Fibroblast of lung (primary cell): Measurements from ENCODE around the gene NET1. TPM values are rescaled to one million over a fixed set of nuclear protein-coding genes. Genes with fewer than 3 reads are reported as not detected.

Experiments used
- DNase-seq, 2 donors: peaks; one replicate each; pipeline versions ENCODE4 v3.0.0 to v3.0.0-alpha.2; 2010; ENCODE audit warnings: low read depth in 2 of 2
- H2AFZ ChIP-seq: 2 replicates; pipeline ENCODE4 v1.5.1; 2012; ENCODE audit warnings: low read length, control low read depth, inconsistent platforms
- H3K27ac ChIP-seq: 2 replicates; pipeline ENCODE4 v1.5.1; 2011; ENCODE audit warnings: low read length, control low read depth; ENCODE audit not compliant: insufficient read depth
- H3K27me3 ChIP-seq: 2 replicates; pipeline ENCODE4 v1.5.1; 2011; ENCODE audit warnings: mild to moderate bottlenecking, low read length; ENCODE audit not compliant: control insufficient read depth, insufficient read depth
- H3K36me3 ChIP-seq: 2 replicates; pipeline ENCODE4 v1.5.1; 2011; ENCODE audit warnings: low read length; ENCODE audit not compliant: control insufficient read depth, insufficient read depth
- H3K4me1 ChIP-seq: 2 replicates; pipeline ENCODE4 v1.5.1; 2011; ENCODE audit warnings: low read length; ENCODE audit not compliant: control insufficient read depth, insufficient read depth; ENCODE audit errors: extremely low read depth
- H3K4me2 ChIP-seq: 2 replicates; pipeline ENCODE4 v1.5.1; 2011; ENCODE audit warnings: low read length, control low read depth; ENCODE audit not compliant: insufficient read depth; ENCODE audit errors: extremely low read depth
- H3K4me3 ChIP-seq, 4 experiments: fragments of 200-600 bp in 1 of 4; sonication (generic) in 1 of 4; replicated peaks in 1 of 4; 2 replicates each; pipeline ENCODE4 v1.5.1; 2011 to 2016; ENCODE audit warnings: low read length in 4 of 4, low read depth in 3 of 4, mild to moderate bottlenecking in 3 of 4, control low read depth in 2 of 4, inconsistent platforms in 1 of 4, mixed read lengths in 1 of 4; ENCODE audit not compliant: insufficient read depth in 1 of 4; ENCODE audit errors: control extremely low read depth in 1 of 4
- H3K79me2 ChIP-seq: 2 replicates; pipeline ENCODE4 v1.5.1; 2012; ENCODE audit warnings: mild to moderate bottlenecking, low read length, inconsistent platforms; ENCODE audit not compliant: control insufficient read depth, insufficient read depth
- H3K9ac ChIP-seq: 2 replicates; pipeline ENCODE4 v1.5.1; 2011; ENCODE audit warnings: mild to moderate bottlenecking, low read length, control low read depth; ENCODE audit not compliant: insufficient read depth
- H3K9me3 ChIP-seq: 2 replicates; pipeline ENCODE4 v1.5.1; 2012; ENCODE audit warnings: low read depth, low read length; ENCODE audit not compliant: control insufficient read depth, insufficient read depth
- H4K20me1 ChIP-seq: 2 replicates; pipeline ENCODE4 v1.5.1; 2011; ENCODE audit warnings: low read length; ENCODE audit not compliant: control insufficient read depth, insufficient read depth; ENCODE audit errors: extremely low read depth
- EZH2 ChIP-seq: IDR thresholded peaks from 2 replicates; pipeline ENCODE4 v1.5.1; 2012; ENCODE audit warnings: low read length, control low read depth, mild to moderate bottlenecking; ENCODE audit errors: missing control alignments
- polyA plus RNA-seq, 2 donors: library from polyadenylated mRNA; depleted of rRNA in 1 of 2; stranded (reverse) in 1 of 2; unstranded in 1 of 2; fragments of >200 nt; gene quantifications; 2 replicates each; pipeline ENCODE4 v1.2.1, GENCODE V29; 2011 to 2012; ENCODE audit warnings: missing spikeins in 1 of 2
- total RNA-seq: library from RNA; depleted of rRNA; stranded (reverse); fragments of >200 nt; gene quantifications from 2 replicates; pipeline ENCODE4 v1.2.1, GENCODE V29; 2014
- TF ChIP-seq, protein P1 (sequence below), 2 donors: IDR thresholded peaks in 1 of 2; conservative IDR thresholded peaks in 1 of 2; 1 replicate in 1 of 2; 2 replicates in 1 of 2; pipeline ENCODE4 v1.5.1; 2011 to 2012; ENCODE audit warnings: low read length in 2 of 2, control low read depth in 1 of 2, inconsistent platforms in 1 of 2, low read depth in 1 of 2, mild to moderate bottlenecking in 1 of 2

Gene NET1
- total and polyA plus RNA-seq, 2 donors (not counting 1 experiment from before 2014, with no cell fraction given), result 7.2 to 45.4 TPM

DNA sequence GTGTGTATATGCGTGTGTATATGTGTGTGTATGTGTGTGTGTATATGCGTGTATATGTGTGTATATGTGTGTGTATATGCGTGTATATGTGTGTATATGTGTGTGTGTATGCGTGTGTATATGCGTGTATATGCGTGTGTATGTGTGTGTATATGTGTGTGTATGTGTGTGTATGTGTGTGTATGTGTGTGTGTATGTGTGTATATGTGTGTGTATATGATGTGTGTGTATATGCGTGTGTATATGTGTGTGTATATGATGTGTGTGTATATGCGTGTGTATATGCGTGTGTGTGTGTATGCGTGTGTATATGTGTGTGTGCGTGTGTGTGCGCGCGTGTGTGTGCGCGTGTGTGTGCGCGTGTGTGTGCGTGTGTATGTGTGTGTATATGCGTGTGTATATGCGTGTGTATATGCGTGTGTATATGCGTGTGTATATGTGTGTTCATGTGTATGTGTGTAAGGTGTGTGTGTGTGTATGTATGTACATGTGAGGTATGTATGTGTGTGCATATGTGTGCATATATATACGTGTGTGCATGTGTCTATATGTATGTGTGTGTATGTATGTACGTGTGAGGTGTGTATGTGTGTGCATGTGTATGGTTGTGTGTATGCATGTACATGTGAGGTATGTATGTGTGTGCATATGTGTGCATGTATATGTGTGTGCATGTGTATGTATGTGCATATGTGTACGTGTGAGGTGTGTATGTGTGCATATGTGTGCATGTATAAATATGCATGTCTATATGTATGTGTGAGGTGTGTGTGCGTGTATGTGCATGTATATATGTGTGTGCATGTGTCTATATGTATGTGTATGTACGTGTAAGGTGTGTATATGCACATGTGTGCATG, 41.6 kb upstream of the NET1 start:
- Histone ChIP-seq H3K4me1 (no peaks in the 10 kb centered on the region), H3K9ac (no peak overlapping the region)

DNA sequence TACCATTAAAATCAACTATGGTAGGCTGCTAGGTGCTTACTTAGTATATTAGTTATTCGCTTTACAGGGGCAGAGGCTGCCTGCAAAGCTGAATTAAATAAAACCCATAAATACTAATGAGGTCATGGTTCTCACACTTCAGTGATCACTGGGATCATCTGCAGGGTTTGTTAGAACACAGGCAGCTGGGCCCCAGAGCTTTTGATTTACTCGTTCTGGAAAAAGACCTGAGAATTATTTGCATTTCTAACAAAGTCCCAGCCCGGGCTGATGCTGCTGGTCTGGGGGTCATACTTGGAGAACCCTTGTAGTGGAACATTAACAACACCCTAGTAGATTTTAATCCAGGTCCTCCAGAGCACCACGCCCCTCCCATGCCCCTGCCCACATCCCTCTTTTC, 39.0 kb upstream of the NET1 start:
- Histone ChIP-seq H3K9me3 (peaks cover 4% of the 10 kb centered on the region), H3K36me3 (no peaks in the 10 kb centered on the region), H3K4me2 (no peak overlapping the region), H2AFZ (no peak overlapping the region), H3K79me2 (no peaks in the 10 kb centered on the region), H4K20me1 (no peaks in the 10 kb centered on the region), H3K4me3 (no peak overlapping the region), H3K4me1 (no peaks in the 10 kb centered on the region), H3K27me3 (no peaks in the 10 kb centered on the region), H3K27ac (no peak overlapping the region), H3K9ac (no peak overlapping the region)
- no peak for TF ChIP-seq EZH2
- TF ChIP-seq, protein P1, sequence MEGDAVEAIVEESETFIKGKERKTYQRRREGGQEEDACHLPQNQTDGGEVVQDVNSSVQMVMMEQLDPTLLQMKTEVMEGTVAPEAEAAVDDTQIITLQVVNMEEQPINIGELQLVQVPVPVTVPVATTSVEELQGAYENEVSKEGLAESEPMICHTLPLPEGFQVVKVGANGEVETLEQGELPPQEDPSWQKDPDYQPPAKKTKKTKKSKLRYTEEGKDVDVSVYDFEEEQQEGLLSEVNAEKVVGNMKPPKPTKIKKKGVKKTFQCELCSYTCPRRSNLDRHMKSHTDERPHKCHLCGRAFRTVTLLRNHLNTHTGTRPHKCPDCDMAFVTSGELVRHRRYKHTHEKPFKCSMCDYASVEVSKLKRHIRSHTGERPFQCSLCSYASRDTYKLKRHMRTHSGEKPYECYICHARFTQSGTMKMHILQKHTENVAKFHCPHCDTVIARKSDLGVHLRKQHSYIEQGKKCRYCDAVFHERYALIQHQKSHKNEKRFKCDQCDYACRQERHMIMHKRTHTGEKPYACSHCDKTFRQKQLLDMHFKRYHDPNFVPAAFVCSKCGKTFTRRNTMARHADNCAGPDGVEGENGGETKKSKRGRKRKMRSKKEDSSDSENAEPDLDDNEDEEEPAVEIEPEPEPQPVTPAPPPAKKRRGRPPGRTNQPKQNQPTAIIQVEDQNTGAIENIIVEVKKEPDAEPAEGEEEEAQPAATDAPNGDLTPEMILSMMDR (conservative IDR thresholded peaks at IDR 0.05 in 1 of 2, IDR thresholded peaks at IDR 0.05 in 1 of 2; ENCODE audit: low read depth in 1 of 2, low read length in 2 of 2), result no peak
- no peak for DNase-seq

More for the DNA sequence above, 41.6 kb upstream of the NET1 start:
- TF ChIP-seq EZH2, result no peak
- TF ChIP-seq, protein P1 (conservative IDR thresholded peaks at IDR 0.05 in 1 of 2, IDR thresholded peaks at IDR 0.05 in 1 of 2; ENCODE audit: low read depth in 1 of 2, low read length in 2 of 2), result no peak
- H3K27ac ChIP-seq, result no peak overlapping the region
- H4K20me1 ChIP-seq, result no peaks in the 10 kb centered on the region
- H3K4me2 ChIP-seq, result no peak overlapping the region
- no peaks in the 10 kb centered on the region for H3K27me3 ChIP-seq
- H3K9me3 ChIP-seq, result peaks cover 4% of the 10 kb centered on the region
- H3K36me3 ChIP-seq, result no peaks in the 10 kb centered on the region
- H3K4me3 ChIP-seq, result no peak overlapping the region
- no peaks in the 10 kb centered on the region for H3K79me2 ChIP-seq
- no peak overlapping the region for H2AFZ ChIP-seq
- no peak for DNase-seq

DNA sequence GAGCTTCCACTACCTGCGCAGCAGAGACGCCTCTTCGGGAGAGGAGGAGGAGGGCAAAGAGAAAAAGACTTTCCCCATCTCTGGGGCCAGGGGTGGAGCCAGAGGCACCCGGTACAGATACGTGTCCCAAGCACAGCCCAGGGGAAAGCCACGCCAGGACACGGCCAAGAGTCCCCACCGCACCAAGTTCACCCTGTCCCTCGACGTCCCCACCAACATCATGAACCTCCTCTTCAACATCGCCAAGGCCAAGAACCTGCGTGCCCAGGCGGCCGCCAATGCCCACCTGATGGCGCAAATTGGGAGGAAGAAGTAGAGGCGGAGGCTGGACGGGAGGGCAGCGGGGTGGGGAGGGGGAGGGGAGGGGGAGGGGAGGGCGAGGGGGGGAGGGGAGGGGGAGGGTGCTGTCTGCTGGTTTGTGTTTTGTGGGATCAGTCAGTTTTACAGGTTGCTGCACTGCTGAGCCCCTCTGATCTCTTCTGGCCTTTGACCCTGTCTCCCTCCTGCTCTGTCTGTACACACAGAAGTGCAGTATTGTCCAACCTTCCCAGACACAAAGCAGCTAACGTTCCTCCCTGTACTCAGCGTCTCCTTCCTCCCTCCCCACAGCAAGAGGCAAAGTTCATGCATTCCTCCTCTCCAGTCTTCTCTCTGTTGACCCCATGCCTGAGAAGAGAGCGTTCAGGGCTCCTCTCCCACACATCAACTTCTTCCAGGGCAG, 38.3 kb upstream of the NET1 start:
- Histone ChIP-seq H3K4me2 (no peak overlapping the region), H2AFZ (no peak overlapping the region), H3K9ac (no peak overlapping the region), H3K79me2 (no peaks in the 10 kb centered on the region), H3K27me3 (no peaks in the 10 kb centered on the region), H3K9me3 (peaks cover 4% of the 10 kb centered on the region), H4K20me1 (no peaks in the 10 kb centered on the region), H3K4me3 (no peak overlapping the region), H3K4me1 (no peaks in the 10 kb centered on the region), H3K36me3 (no peaks in the 10 kb centered on the region), H3K27ac (no peak overlapping the region)
- DNase-seq, result no peak
- TF ChIP-seq, protein P1 (conservative IDR thresholded peaks at IDR 0.05 in 1 of 2, IDR thresholded peaks at IDR 0.05 in 1 of 2; ENCODE audit: low read depth in 1 of 2, low read length in 2 of 2), result no peak
- TF ChIP-seq EZH2, result no peak
